Esophagus squamous epithelium (tissue), 4 donors: Measurements from ENCODE around the gene FERMT1.

Experiments
- POLR2A ChIP-seq, 4 donors: fragments of 450-650 bp; IDR thresholded peaks; one replicate each; pipeline ENCODE4 v1.6.1; 2017; ENCODE audit warnings: antibody characterized with exemption in 4 of 4, mild to moderate bottlenecking in 4 of 4, moderate library complexity in 3 of 4
- TF ChIP-seq, protein P1 (sequence below), 6 experiments: fragments of 450-650 bp in 4 of 6; fragments of 200-600 bp in 2 of 6; sonication (generic) in 2 of 6; IDR thresholded peaks; one replicate each; pipeline ENCODE4 v1.5.1; 2016 to 2019; ENCODE audit warnings: antibody characterized with exemption in 6 of 6, mild to moderate bottlenecking in 4 of 6, moderate library complexity in 4 of 6

DNA sequence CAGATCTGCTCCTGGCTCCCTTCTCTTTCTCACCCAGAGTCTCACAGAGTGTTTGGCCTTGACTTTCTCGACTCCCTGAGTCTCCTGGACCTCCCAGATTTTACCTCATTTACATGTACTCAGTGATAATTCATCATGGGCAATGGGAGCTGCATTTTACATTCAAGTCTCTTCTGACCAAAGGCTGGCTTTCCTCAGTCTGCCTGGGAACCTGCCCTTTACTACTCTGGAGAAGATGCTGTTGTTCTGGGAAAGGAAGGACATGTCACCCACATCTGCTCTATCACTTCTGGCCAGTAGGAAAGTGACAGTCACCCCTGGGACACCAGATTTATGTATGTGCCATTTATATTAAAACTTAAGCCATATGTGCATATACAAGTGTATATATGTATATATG, 76.4 kb downstream of the FERMT1 start:
- TF ChIP-seq, protein P1, sequence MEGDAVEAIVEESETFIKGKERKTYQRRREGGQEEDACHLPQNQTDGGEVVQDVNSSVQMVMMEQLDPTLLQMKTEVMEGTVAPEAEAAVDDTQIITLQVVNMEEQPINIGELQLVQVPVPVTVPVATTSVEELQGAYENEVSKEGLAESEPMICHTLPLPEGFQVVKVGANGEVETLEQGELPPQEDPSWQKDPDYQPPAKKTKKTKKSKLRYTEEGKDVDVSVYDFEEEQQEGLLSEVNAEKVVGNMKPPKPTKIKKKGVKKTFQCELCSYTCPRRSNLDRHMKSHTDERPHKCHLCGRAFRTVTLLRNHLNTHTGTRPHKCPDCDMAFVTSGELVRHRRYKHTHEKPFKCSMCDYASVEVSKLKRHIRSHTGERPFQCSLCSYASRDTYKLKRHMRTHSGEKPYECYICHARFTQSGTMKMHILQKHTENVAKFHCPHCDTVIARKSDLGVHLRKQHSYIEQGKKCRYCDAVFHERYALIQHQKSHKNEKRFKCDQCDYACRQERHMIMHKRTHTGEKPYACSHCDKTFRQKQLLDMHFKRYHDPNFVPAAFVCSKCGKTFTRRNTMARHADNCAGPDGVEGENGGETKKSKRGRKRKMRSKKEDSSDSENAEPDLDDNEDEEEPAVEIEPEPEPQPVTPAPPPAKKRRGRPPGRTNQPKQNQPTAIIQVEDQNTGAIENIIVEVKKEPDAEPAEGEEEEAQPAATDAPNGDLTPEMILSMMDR (IDR thresholded peaks at IDR 0.05), result no peak
- no peak for TF ChIP-seq POLR2A (IDR thresholded peaks at IDR 0.05)
